Mucosa of stomach (tissue), 1 donor: ENCODE data around the gene CHRND.

Source experiments
- H3K27me3 ChIP-seq: one replicate; pipeline ENCODE4 v1.7.0; 2013; ENCODE audit warnings: mild to moderate bottlenecking, low read length; ENCODE audit not compliant: control insufficient read depth, insufficient read depth
- H3K36me3 ChIP-seq: one replicate; pipeline ENCODE4 v1.7.0; 2013; ENCODE audit warnings: low read length; ENCODE audit not compliant: control insufficient read depth, insufficient read depth
- H3K4me1 ChIP-seq: one replicate; pipeline ENCODE4 v1.7.0; 2013; ENCODE audit warnings: mild to moderate bottlenecking, low read length; ENCODE audit not compliant: control insufficient read depth, insufficient read depth
- H3K4me3 ChIP-seq: one replicate; pipeline ENCODE4 v1.7.0; 2013; ENCODE audit warnings: low read length
- H3K9ac ChIP-seq: one replicate; pipeline ENCODE4 v1.7.0; 2013; ENCODE audit warnings: mild to moderate bottlenecking, low read length, moderate library complexity
- H3K9me3 ChIP-seq: one replicate; pipeline ENCODE4 v1.7.0; 2013; ENCODE audit warnings: mild to moderate bottlenecking, low read length, moderate library complexity; ENCODE audit not compliant: control insufficient read depth
- donor health status: Pancreatic carcinoma.

Gene CHRND

DNA sequence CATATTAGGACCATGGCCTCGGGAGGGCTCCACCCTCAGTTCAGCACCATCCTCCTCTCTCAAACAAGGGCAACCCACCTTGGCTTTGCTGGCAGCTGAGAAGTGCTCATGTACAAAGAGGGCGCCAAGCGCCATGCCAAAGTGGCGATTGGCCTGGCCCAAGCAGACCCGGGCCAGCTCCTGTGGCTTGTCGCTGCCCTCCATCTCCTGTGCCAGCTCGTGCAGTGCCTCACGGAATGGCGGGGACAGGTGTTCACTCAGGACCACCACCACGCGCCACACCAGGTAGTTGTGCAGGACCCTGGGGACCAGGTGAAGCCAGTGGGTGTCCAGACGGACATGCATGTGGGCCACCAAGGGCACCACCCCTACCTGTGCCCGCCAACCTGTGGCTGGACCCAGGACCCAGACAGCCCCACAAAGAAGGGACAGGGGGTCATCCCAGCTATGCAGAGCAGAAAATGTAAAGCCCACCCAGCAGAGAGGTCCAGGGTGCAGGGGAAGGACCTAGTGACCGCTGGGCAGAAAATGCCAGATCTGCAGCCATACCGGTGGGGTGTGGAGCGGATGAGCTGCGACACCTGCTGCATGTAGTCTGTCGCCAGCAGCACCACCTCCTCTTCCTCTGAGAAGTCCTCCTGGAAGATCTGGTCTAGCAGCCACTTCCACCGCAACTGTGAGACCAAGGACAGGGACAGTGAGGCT, 41.9 kb upstream of the CHRND start:
- no peak overlapping the region for H3K9ac ChIP-seq
- H3K9me3 ChIP-seq: no peaks in the 10 kb centered on the region
- no peaks in the 10 kb centered on the region for H3K36me3 ChIP-seq
- no peak overlapping the region for H3K4me3 ChIP-seq
- H3K4me1 ChIP-seq: no peaks in the 10 kb centered on the region
- peaks cover 53% of the 10 kb centered on the region for H3K27me3 ChIP-seq

DNA sequence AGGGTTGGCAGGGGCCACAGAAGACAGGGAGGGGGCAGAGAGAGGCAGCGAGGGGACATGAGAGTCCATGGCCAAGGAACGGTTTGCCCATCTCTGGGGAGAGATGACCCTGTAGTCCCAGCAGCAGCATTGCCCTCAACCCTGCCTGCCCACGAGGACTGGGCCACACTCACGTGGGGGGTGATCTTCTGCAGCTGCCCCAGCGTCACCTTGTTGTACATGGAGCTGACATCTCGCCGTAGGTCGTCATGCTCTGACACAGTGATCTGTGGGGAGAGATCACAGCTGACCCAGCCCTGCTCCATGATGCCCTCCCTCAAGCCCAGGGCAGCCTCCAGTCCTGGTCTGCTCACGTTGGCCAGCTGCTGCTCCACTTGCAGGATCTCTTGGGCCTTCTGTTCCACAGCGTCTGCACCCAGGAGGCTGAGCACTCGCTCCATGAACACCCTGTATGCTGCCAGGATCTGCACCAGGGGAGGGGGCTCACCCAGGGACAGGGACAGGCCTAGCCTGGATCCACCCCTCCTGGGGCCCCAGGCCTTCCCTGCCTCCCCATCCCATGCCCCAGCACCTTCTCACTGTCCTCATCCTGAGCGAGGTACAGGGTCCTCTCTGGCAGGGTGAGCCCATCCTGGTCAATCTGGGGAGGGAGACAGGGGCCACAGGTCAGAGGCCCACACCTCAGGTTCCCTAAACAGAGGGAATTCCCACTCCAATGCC, 41.2 kb upstream of the CHRND start:
- no peak overlapping the region for H3K4me3 ChIP-seq
- no peaks in the 10 kb centered on the region for H3K36me3 ChIP-seq
- H3K4me1 ChIP-seq: no peaks in the 10 kb centered on the region
- H3K9me3 ChIP-seq: no peaks in the 10 kb centered on the region
- H3K27me3 ChIP-seq: peaks cover 57% of the 10 kb centered on the region
- no peak overlapping the region for H3K9ac ChIP-seq

DNA sequence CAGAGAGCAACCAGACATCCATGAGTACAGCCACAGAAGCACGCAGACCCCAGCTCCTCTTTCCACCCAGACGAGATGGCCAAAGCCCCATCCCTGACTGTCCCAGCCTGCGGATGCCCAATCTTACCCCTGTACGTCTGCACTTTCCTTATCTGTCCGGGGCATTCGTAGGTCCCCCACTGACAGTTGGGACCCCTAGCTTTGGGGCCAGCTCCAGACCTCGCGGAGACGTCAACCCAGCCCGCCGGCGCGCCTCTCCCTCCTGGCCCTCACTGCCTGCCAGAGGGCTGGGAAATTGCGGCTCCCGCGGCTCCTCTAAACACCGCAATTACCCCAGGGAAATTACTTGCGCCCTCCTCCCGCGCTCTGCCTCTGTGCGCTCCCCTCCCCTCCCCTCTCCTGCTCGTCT, 40.6 kb upstream of the CHRND start:
- Histone ChIP-seq H3K4me3 (no peak overlapping the region), H3K9me3 (no peaks in the 10 kb centered on the region), H3K9ac (no peak overlapping the region), H3K4me1 (no peaks in the 10 kb centered on the region), H3K27me3 (peaks cover 60% of the 10 kb centered on the region), H3K36me3 (no peaks in the 10 kb centered on the region)

DNA sequence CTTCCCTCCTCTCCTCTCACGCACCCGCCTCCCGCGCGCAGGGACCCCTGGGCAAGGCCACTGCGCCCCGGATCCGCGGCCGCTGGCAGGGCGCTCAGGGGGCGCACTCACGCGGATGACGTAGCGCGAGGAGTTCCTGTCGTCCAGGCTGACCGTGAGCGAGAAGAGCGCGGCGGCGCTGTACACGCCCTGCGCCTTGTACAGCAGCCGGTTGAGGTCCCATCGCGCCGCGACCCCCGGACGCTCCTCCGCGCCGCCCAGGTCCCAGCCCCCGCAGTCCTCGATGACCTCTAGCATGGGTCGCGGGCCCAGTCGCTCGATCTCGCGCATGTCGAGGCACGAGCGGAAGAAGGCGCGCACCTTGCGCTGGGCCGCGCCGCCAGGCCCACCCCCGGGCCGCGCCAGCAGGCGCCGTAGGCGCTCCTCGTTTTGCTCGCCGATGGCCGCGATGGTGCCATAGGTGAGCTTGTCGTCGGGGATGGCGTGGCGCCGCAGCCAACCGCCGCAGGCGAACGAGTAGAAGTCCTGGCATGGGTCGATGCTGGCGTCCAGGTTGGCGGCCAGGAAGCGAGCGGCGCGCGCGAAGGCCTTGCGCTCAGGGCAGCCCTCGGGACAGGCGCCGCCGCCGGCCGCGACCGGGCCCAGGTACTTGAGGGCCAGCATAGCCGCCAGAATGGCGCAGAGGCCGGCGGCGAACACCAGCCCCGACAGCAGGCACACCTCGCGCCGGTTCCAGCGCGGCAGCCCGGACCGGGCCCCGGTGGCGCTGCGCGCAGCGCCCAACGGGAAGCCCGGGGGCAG, 40.0 kb upstream of the CHRND start:
- Histone ChIP-seq H3K36me3 (no peaks in the 10 kb centered on the region), H3K4me1 (no peaks in the 10 kb centered on the region), H3K27me3 (peaks cover 60% of the 10 kb centered on the region), H3K9ac (no peak overlapping the region), H3K9me3 (no peaks in the 10 kb centered on the region), H3K4me3 (no peak overlapping the region)

DNA sequence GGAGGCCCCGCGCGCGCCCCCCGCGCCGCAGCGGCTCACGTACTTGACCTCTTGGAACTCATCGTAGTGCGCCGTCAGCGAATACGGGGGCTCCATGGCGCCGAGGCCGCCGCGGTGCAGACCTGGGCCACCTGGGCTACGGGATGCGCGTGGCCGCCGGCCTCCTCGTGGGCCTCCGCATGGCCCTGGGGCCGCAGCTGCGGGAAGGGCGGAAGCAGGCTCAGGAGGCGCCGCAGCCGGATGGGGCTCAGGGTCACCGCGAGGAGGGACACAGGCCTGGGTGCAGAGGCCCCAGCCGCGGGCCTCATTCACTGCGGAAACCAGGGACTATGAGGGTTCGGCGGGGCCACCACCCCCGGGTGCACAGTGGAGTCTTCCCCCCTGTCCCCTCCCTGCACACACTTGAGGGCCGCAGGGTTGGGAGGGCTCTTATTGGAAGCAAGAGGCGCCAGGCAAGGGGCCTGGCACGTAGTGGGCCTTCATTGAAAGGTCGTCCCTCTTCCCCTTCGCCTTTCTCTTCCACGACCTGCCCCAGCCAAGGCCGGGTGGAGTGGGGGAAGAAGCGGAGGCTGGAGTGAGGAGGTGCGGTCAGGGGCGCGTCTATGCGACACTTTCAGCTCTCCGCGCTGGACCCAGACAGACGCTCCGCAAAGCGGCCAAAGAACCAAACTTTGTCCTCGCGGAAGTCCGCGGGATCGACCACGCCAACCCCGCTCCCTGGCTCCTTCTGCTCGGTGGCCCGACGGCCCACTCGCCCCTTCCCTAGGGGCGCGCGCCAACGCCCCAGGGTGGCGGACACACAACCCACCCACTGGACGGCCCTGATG, 39.2 kb upstream of the CHRND start:
- Histone ChIP-seq H3K27me3 (peaks cover 64% of the 10 kb centered on the region), H3K4me3 (no peak overlapping the region)

DNA sequence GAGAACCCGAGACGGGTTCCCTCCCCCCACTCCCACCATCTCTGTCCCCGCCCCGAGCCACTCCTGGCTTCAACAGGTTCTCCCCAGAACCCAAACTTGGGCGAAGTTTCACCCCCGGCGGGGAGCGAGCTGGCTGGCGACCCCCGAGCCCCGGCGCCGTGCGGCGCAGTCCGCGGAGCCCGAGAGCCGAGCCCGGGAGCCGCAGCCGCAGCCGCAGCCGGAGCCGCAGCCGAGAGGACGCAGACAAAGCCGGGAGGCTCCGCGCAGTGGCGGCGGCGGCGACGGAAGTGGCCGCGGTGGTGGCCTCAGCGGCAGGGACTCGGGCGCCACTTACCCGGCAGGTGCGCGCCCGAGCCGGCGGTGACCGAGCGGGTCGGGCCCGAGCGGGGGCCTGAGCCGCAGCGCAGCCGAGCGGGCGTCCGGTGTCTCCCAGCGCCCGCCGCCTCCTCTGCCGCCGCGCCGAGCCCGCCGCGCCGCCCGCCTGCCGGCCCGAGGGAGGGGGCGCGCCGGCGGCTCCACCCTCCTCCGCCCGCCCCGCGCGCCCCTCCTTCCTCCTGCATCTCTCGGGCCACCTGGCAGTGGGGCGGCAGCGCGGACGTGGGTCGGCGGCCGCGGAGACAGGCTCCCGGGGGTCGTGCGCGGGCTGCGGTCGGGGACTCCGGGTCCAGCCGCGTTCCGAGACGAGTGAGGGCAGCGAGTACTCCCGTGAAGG, 38.4 kb upstream of the CHRND start, which contains the start of gene ECEL1:
TSS of gene ECEL1 (minus strand) at position 450 of the 712 bp plus-strand sequence. CDS start 1,181 bp downstream, outside the sequence.
- H3K27me3 ChIP-seq: peaks cover 64% of the 10 kb centered on the region

More for the DNA sequence above, 39.2 kb upstream of the CHRND start:
- Histone ChIP-seq H3K4me1 (no peaks in the 10 kb centered on the region), H3K9me3 (no peaks in the 10 kb centered on the region), H3K36me3 (no peaks in the 10 kb centered on the region), H3K9ac (no peak overlapping the region)

DNA sequence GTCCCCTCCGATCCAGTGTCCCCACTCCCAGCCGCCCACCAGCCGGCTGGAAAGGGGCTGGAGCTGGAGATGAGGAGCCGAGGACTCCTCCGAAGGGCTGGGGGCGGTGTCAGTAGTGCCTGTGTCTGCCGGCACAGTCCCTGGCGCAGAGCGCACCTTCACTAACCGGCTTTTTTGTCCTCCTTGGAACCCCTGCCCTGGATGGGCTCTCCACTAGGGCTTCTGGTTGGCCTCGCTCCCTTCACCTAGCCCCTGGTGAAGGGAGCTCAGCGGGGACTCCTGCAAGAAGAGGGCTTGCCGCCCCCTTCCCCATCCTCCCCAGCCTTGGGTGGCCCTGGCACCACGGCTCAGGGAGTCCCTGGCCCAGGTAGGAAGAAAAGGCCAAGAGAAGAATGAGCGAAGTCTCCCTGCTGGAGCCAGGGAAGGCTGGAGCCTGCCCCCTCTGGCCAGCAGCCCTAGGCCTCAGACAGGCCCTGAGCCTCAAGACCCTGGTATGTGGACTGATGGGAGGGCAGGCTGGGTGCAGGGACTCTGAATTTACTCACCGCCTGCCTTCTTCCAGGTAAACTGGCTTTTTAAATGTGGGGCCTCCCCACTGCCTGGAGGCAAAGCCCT, 37.8 kb upstream of the CHRND start:
- no peak overlapping the region for H3K9ac ChIP-seq
- peaks cover 67% of the 10 kb centered on the region for H3K27me3 ChIP-seq
- H3K4me1 ChIP-seq: no peaks in the 10 kb centered on the region
- H3K9me3 ChIP-seq: no peaks in the 10 kb centered on the region
- H3K36me3 ChIP-seq: no peaks in the 10 kb centered on the region
- no peak overlapping the region for H3K4me3 ChIP-seq

More for the DNA sequence above, 38.4 kb upstream of the CHRND start, which contains the start of gene ECEL1:
- no peak within 1 kb of the TSS for H3K4me3 ChIP-seq
- H3K4me1 ChIP-seq: no peaks in the 10 kb centered on the region
- no peak within 1 kb of the TSS for H3K9ac ChIP-seq
- no peaks in the 10 kb centered on the region for H3K36me3 ChIP-seq
- no peaks in the 10 kb centered on the region for H3K9me3 ChIP-seq

DNA sequence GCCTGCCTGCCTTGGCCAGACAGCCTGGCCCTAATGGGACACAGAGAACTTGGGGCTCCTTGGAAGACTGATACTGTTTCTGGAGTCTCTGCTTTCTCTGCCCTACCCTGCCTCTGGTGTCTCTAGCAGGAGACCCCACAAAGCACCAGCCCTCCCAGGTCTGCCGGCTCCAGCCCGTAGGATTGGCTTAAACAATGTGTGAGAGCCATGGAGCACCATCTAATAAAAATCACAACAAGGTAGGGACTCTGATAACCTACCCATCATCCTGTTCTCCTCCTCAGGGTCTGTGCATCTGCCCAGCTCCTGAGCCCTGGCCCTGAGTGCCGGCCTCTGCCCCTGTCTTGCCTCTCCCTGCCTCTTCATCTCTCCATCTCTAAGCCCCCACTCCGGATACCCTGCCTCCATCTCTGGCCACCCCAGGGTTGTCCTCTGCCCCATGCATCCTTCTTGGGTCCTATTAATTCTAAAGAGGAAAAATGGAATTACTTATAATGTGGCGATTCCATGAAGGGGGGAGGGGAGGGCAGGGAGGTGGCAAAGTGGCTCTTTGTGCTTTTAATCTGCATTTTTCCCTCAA, 37.1 kb upstream of the CHRND start:
- Histone ChIP-seq H3K9ac (no peak overlapping the region), H3K27me3 (peaks cover 61% of the 10 kb centered on the region)

DNA sequence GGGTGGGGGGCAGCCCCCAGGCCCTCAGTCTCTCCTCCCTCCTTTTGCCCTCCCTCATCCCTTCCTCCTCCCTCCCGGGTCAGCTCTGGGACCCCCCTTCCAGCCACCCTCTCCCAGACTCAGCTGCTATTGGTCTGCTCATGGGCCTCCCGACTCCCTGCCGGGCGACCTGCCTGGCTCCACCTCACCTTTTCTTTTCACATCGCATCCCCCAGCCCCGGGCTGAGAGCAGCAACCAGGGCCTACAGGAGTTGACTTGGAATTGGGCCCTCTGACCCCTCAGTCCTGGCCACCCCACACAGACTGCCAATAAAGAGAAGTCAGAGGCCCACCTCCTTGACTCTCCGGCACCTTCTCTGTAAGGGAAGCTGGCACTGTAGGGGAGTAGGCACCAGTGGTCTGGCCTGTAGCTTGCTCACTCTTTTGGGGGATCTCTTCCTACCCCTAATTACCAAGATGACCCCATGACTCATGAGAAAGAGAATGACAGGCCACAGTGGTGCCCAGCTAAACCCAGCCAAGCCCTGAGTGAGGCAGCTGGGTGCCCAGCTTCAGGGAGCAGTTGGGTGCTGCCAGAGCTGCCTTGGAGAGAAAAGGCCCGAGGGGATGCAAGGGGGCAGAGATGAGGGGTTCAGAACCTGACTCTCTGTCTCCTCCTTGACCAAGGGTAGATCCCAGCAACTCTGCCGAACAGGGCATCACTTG, 36.3 kb upstream of the CHRND start:
- no peak overlapping the region for H3K4me3 ChIP-seq
- H3K36me3 ChIP-seq: no peaks in the 10 kb centered on the region
- H3K4me1 ChIP-seq: no peaks in the 10 kb centered on the region
- peaks cover 53% of the 10 kb centered on the region for H3K27me3 ChIP-seq
- H3K9ac ChIP-seq: no peak overlapping the region
- H3K9me3 ChIP-seq: no peaks in the 10 kb centered on the region

More for the DNA sequence above, 37.1 kb upstream of the CHRND start:
- Histone ChIP-seq H3K36me3 (no peaks in the 10 kb centered on the region), H3K4me1 (no peaks in the 10 kb centered on the region), H3K9me3 (no peaks in the 10 kb centered on the region), H3K4me3 (no peak overlapping the region)
